ENCODE data around the gene MTHFSD.

MTHFSD gene

GRCh38 chr16:86597126-86597879 lies 42.3 kb upstream of the MTHFSD start:
- Histone ChIP-seq H4K20me1 (ENCODE audit: insufficient read depth, low read length) (no peaks in the 10 kb centered on the region), H3K27me3 (replicated peaks; ENCODE audit: insufficient read depth, low read length) (peaks cover 46% of the 10 kb centered on the region), H3K9ac (ENCODE audit: low read length) (no peak overlapping the region), H2AFZ (ENCODE audit: low read length) (no peak overlapping the region), H3F3A (ENCODE audit: insufficient read depth, low read length) (no peaks in the 10 kb centered on the region), H3K36me3 (replicated peaks; ENCODE audit: insufficient read depth, low read length) (no peaks in the 10 kb centered on the region), H3K27ac (ENCODE audit: low read length) (no peak overlapping the region), H3K4me3 (ENCODE audit: low read length) (no peak overlapping the region), H3K9me3 (replicated peaks; ENCODE audit: insufficient read depth, low read length) (no peaks in the 10 kb centered on the region), H3K4me2 (ENCODE audit: low read depth, low read length) (no peak overlapping the region), H3K9me2 (replicated peaks; ENCODE audit: insufficient read depth, low read length) (no peaks in the 10 kb centered on the region), H3K4me1 (ENCODE audit: low read length) (no peaks in the 10 kb centered on the region), H3K79me2 (ENCODE audit: low read length) (no peaks in the 10 kb centered on the region)
- no peak for DNase-seq
- TF ChIP-seq EZH2phosphoT487 (IDR thresholded peaks at IDR 0.05; ENCODE audit: low read length) (no peak), CTCF (IDR thresholded peaks at IDR 0.05; ENCODE audit: low read length) (no peak), EZH2 (optimal IDR thresholded peaks at IDR 0.05; ENCODE audit: low read depth, low read length) (no peak)

GRCh38 chr16:86595983-86596605 lies 41.1 kb upstream of the MTHFSD start:
- H3F3A ChIP-seq (ENCODE audit: insufficient read depth, low read length) = no peaks in the 10 kb centered on the region
- H3K9me2 ChIP-seq (replicated peaks; ENCODE audit: insufficient read depth, low read length) = no peaks in the 10 kb centered on the region
- no peak overlapping the region for H3K4me3 ChIP-seq (ENCODE audit: low read length)
- H2AFZ ChIP-seq (ENCODE audit: low read length) = no peak overlapping the region
- no peaks in the 10 kb centered on the region for H3K9me3 ChIP-seq (replicated peaks; ENCODE audit: insufficient read depth, low read length)
- H3K4me1 ChIP-seq (ENCODE audit: low read length) = no peaks in the 10 kb centered on the region
- no peaks in the 10 kb centered on the region for H4K20me1 ChIP-seq (ENCODE audit: insufficient read depth, low read length)
- no peaks in the 10 kb centered on the region for H3K79me2 ChIP-seq (ENCODE audit: low read length)
- DNase-seq = no peak
- no peak for TF ChIP-seq CTCF (IDR thresholded peaks at IDR 0.05; ENCODE audit: low read length)
- no peak for TF ChIP-seq EZH2 (optimal IDR thresholded peaks at IDR 0.05; ENCODE audit: low read depth, low read length)
- TF ChIP-seq EZH2phosphoT487 (IDR thresholded peaks at IDR 0.05; ENCODE audit: low read length) = no peak
- H3K27me3 ChIP-seq (replicated peaks; ENCODE audit: insufficient read depth, low read length) = peaks cover 54% of the 10 kb centered on the region
- no peak overlapping the region for H3K4me2 ChIP-seq (ENCODE audit: low read depth, low read length)
- H3K36me3 ChIP-seq (replicated peaks; ENCODE audit: insufficient read depth, low read length) = no peaks in the 10 kb centered on the region
- H3K27ac ChIP-seq (ENCODE audit: low read length) = no peak overlapping the region
- H3K9ac ChIP-seq (ENCODE audit: low read length) = no peak overlapping the region

GRCh38 chr16:86594721-86595120 lies 39.7 kb upstream of the MTHFSD start:
- no peak overlapping the region for H3K4me2 ChIP-seq (ENCODE audit: low read depth, low read length)
- no peak overlapping the region for H2AFZ ChIP-seq (ENCODE audit: low read length)
- no peaks in the 10 kb centered on the region for H4K20me1 ChIP-seq (ENCODE audit: insufficient read depth, low read length)
- H3K27me3 ChIP-seq (replicated peaks; ENCODE audit: insufficient read depth, low read length) = peaks cover 42% of the 10 kb centered on the region
- H3K4me3 ChIP-seq (ENCODE audit: low read length) = no peak overlapping the region
- H3K9me3 ChIP-seq (replicated peaks; ENCODE audit: insufficient read depth, low read length) = no peaks in the 10 kb centered on the region
- no peaks in the 10 kb centered on the region for H3K36me3 ChIP-seq (replicated peaks; ENCODE audit: insufficient read depth, low read length)
- no peaks in the 10 kb centered on the region for H3K4me1 ChIP-seq (ENCODE audit: low read length)
- no peaks in the 10 kb centered on the region for H3K9me2 ChIP-seq (replicated peaks; ENCODE audit: insufficient read depth, low read length)
- DNase-seq = no peak
- H3K27ac ChIP-seq (ENCODE audit: low read length) = no peak overlapping the region
- no peaks in the 10 kb centered on the region for H3F3A ChIP-seq (ENCODE audit: insufficient read depth, low read length)
- no peak for TF ChIP-seq CTCF (IDR thresholded peaks at IDR 0.05; ENCODE audit: low read length)
- no peak for TF ChIP-seq EZH2 (optimal IDR thresholded peaks at IDR 0.05; ENCODE audit: low read depth, low read length)
- no peak for TF ChIP-seq EZH2phosphoT487 (IDR thresholded peaks at IDR 0.05; ENCODE audit: low read length)
- no peaks in the 10 kb centered on the region for H3K79me2 ChIP-seq (ENCODE audit: low read length)
- no peak overlapping the region for H3K9ac ChIP-seq (ENCODE audit: low read length)

Measured in MM.1S (cell line).